Stimulated activated CD4-positive, alpha-beta T cell treated with anti-CD3 and anti-CD28 coated beads, Interleukin-12 subunit alpha, Interleukin-12 subunit beta, amount 100 ng/mL, for 24 hours (primary cell): ENCODE results near the gene VAT1L.

ENCODE experiments used
- DNase-seq, 2 experiments: peaks; one replicate each; pipeline ENCODE4 v3.0.0-alpha.2; 2020; ENCODE audit warnings: low read depth in 2 of 2

VAT1L gene

GRCh38 chr16:77833921-77834634 is 45.7 kb downstream of the VAT1L start:
- DNase-seq, result no peak

- no peak for DNase-seq
Measured at GRCh38 chr16:77834635-77835540, 46.5 kb downstream of the VAT1L start.

GRCh38 chr16:77836801-77837200 is 48.4 kb downstream of the VAT1L start:
- DNase-seq, result no peak

- no peak for DNase-seq
Measured at GRCh38 chr16:77838597-77839255, 50.4 kb downstream of the VAT1L start.

- no peak for DNase-seq
Measured at GRCh38 chr16:77840093-77840492, 51.7 kb downstream of the VAT1L start.

- DNase-seq, result no peak
Measured at GRCh38 chr16:77840673-77841501, 52.5 kb downstream of the VAT1L start.

- DNase-seq, result no peak
Measured at GRCh38 chr16:77841502-77841763, 53.1 kb downstream of the VAT1L start.

GRCh38 chr16:77842468-77842867 is 54.1 kb downstream of the VAT1L start:
- no peak for DNase-seq

GRCh38 chr16:77843405-77843804 is 55.0 kb downstream of the VAT1L start:
- DNase-seq, result no peak

GRCh38 chr16:77844801-77845200 is 56.4 kb downstream of the VAT1L start:
- no peak for DNase-seq

GRCh38 chr16:77849646-77850258 is 61.4 kb downstream of the VAT1L start:
- DNase-seq, result no peak

GRCh38 chr16:77850636-77851333 is 62.4 kb downstream of the VAT1L start:
- no peak for DNase-seq

GRCh38 chr16:77853161-77853560 is 64.8 kb downstream of the VAT1L start:
- no peak for DNase-seq

- DNase-seq, result no peak
Measured at GRCh38 chr16:77856438-77857160, 68.2 kb downstream of the VAT1L start.

- no peak for DNase-seq
Measured at GRCh38 chr16:77858060-77858459, 69.7 kb downstream of the VAT1L start.

- no peak for DNase-seq
Measured at GRCh38 chr16:77859493-77860232, 71.3 kb downstream of the VAT1L start.

GRCh38 chr16:77860953-77861352 is 72.6 kb downstream of the VAT1L start:
- no peak for DNase-seq

GRCh38 chr16:77863250-77863649 is 74.9 kb downstream of the VAT1L start:
- DNase-seq, result no peak

- DNase-seq, result no peak
Measured at GRCh38 chr16:77866752-77867151, 78.4 kb downstream of the VAT1L start.
